GM23338 (cell line): Measurements from ENCODE around the gene CBX8. TPM values are rescaled to one million over a fixed set of nuclear protein-coding genes. Genes with fewer than 3 reads are reported as not detected.

Experiments
- ATAC-seq: fragments of 200-7000 bp; cut with Tn5 transposase; 3 replicates; pipeline ENCODE4 v1.9.1; 2020
- DNase-seq: peaks from one replicate; pipeline ENCODE4 v3.0.0-alpha.2; 2015; ENCODE audit warnings: low spot score
- H2AFZ ChIP-seq: fragments of 200-600 bp; sonication (generic); 2 replicates; pipeline ENCODE4 v1.8.0; 2016; ENCODE audit warnings: antibody characterized with exemption, mild to moderate bottlenecking, moderate library complexity
- H3F3A ChIP-seq: fragments of 200-600 bp; sonication (generic); replicated peaks from 2 replicates; pipeline ENCODE4 v1.8.0; 2017; ENCODE audit warnings: antibody characterized with exemption, mixed run types, low read depth
- H3K27ac ChIP-seq: fragments of 200-600 bp; sonication (generic); 2 replicates; pipeline ENCODE4 v1.6.1; 2016; ENCODE audit warnings: low read depth
- H3K27me3 ChIP-seq: fragments of 200-600 bp; sonication (generic); 2 replicates; pipeline ENCODE4 v1.8.0; 2016; ENCODE audit warnings: mild to moderate bottlenecking, mixed run types, moderate library complexity; ENCODE audit not compliant: insufficient read depth
- H3K36me3 ChIP-seq: fragments of 200-600 bp; sonication (generic); 2 replicates; pipeline ENCODE4 v1.8.0; 2016; ENCODE audit warnings: mild to moderate bottlenecking; ENCODE audit not compliant: insufficient read depth
- H3K4me1 ChIP-seq: fragments of 200-600 bp; sonication (generic); 2 replicates; pipeline ENCODE4 v1.8.0; 2016; ENCODE audit warnings: mild to moderate bottlenecking, moderate library complexity; ENCODE audit not compliant: insufficient read depth
- H3K4me2 ChIP-seq: fragments of 200-600 bp; sonication (generic); 2 replicates; pipeline ENCODE4 v1.7.1; 2017; ENCODE audit warnings: mixed run types
- H3K4me3 ChIP-seq: fragments of 200-600 bp; sonication (generic); 2 replicates; pipeline ENCODE4 v1.6.1; 2016; ENCODE audit warnings: mixed run types
- H3K79me2 ChIP-seq: fragments of 200-600 bp; sonication (generic); replicated peaks from 2 replicates; pipeline ENCODE4 v1.8.0; 2017; ENCODE audit warnings: mild to moderate bottlenecking; ENCODE audit not compliant: insufficient read depth
- H3K9me2 ChIP-seq: fragments of 200-600 bp; sonication (generic); 2 replicates; pipeline ENCODE4 v1.8.0; 2017; ENCODE audit not compliant: insufficient read depth
- H4K20me1 ChIP-seq: fragments of 200-600 bp; sonication (generic); replicated peaks from 2 replicates; pipeline ENCODE4 v1.8.0; 2017; ENCODE audit warnings: mild to moderate bottlenecking; ENCODE audit not compliant: insufficient read depth
- H3K27ac Mint-ChIP-seq: 2 replicates; pipeline ENCODE4 v1.8.0; 2020; ENCODE audit warnings: inconsistent platforms, mild to moderate bottlenecking, moderate library complexity, mixed read lengths
- H3K27me3 Mint-ChIP-seq: 3 replicates; pipeline ENCODE4 v1.8.0; 2022; ENCODE audit warnings: low read depth, mild to moderate bottlenecking, moderate library complexity, mixed read lengths, inconsistent platforms; ENCODE audit not compliant: insufficient read depth, poor library complexity
- H3K36me3 Mint-ChIP-seq: 3 replicates; pipeline ENCODE4 v1.8.0; 2021; ENCODE audit warnings: low read depth, mild to moderate bottlenecking, inconsistent platforms, moderate library complexity, mixed read lengths
- H3K4me1 Mint-ChIP-seq: 3 replicates; pipeline ENCODE4 v1.8.0; 2020; ENCODE audit warnings: mild to moderate bottlenecking, inconsistent platforms, mixed read lengths
- H3K4me3 Mint-ChIP-seq: 3 replicates; pipeline ENCODE4 v1.8.0; 2021; ENCODE audit warnings: moderate library complexity, mild to moderate bottlenecking, inconsistent platforms, mixed read lengths
- H3K9me3 Mint-ChIP-seq: 3 replicates; pipeline ENCODE4 v1.8.0; 2020; ENCODE audit warnings: moderate library complexity, mild to moderate bottlenecking, inconsistent platforms, mixed read lengths
- CREB1 ChIP-seq: fragments of 250-450 bp; sonication (Bioruptor Pico); IDR thresholded peaks from 2 replicates; pipeline ENCODE4 v1.5.0; 2020; ENCODE audit warnings: low read depth, mild to moderate bottlenecking, moderate library complexity
- CTCF ChIP-seq, 2 experiments: fragments of 200-600 bp in 1 of 2; sonication (generic) in 1 of 2; conservative IDR thresholded peaks; 2 replicates each; pipeline versions ENCODE4 v1.5.1 to v1.6.1; 2016 to 2017; ENCODE audit warnings: antibody characterized with exemption in 2 of 2, low read depth in 2 of 2, mild to moderate bottlenecking in 2 of 2, moderate library complexity in 1 of 2
- ETS1 ChIP-seq: IDR thresholded peaks from 2 replicates; pipeline ENCODE4 v1.6.1; 2016; ENCODE audit warnings: antibody characterized with exemption
- EZH2phosphoT487 ChIP-seq: fragments of 200-600 bp; sonication (generic); IDR thresholded peaks from one replicate; pipeline ENCODE4 v1.8.1; 2018; ENCODE audit warnings: antibody characterized with exemption; ENCODE audit not compliant: unreplicated experiment
- POLR2AphosphoS5 ChIP-seq: IDR thresholded peaks from 2 replicates; pipeline ENCODE4 v1.6.1; 2016; ENCODE audit warnings: antibody characterized with exemption, low read depth
- ZNF331 ChIP-seq: fragments of 250-450 bp; sonication (Bioruptor Pico); IDR thresholded peaks from 2 replicates; pipeline ENCODE4 v1.5.0; 2020; ENCODE audit warnings: low read depth, mild to moderate bottlenecking, moderate library complexity
- polyA plus RNA-seq: library from polyadenylated mRNA; unstranded; fragments of >200 nt; fragmentation: Nextera tagmentation; extraction: Ambion mirVana; gene quantifications from 2 replicates; pipeline ENCODE4 v1.2.1, GENCODE V29; 2016
- total RNA-seq: library from RNA; depleted of rRNA; stranded (reverse); fragments of >200 nt; shearing (Covaris generic); gene quantifications from 2 replicates; pipeline ENCODE4 v1.2.3, GENCODE V29; 2014
- TF ChIP-seq, protein P1 (sequence below): IDR thresholded peaks from one replicate; pipeline ENCODE4 v1.6.1; 2018; ENCODE audit warnings: antibody characterized with exemption; ENCODE audit not compliant: unreplicated experiment

The CBX8 gene
- total and polyA plus RNA-seq, 2 experiments from 2014 or later, result 1.0 to 1.3 TPM

GRCh38 chr17:79761894-79762589 is 34.8 kb downstream of the CBX8 start:
- no peak for DNase-seq
- no peak overlapping the region for H3K4me3 Mint-ChIP-seq
- H3K36me3 ChIP-seq, result no peaks in the 10 kb centered on the region
- H3K27ac ChIP-seq, result no peak overlapping the region
- no peaks in the 10 kb centered on the region for H3K4me1 Mint-ChIP-seq
- H4K20me1 ChIP-seq, result no peaks in the 10 kb centered on the region
- ATAC-seq, result no peak
- TF ChIP-seq POLR2AphosphoS5, result no peak
- no peak for TF ChIP-seq CREB1 (CRISPR knock-in tag)
- TF ChIP-seq, protein P1, sequence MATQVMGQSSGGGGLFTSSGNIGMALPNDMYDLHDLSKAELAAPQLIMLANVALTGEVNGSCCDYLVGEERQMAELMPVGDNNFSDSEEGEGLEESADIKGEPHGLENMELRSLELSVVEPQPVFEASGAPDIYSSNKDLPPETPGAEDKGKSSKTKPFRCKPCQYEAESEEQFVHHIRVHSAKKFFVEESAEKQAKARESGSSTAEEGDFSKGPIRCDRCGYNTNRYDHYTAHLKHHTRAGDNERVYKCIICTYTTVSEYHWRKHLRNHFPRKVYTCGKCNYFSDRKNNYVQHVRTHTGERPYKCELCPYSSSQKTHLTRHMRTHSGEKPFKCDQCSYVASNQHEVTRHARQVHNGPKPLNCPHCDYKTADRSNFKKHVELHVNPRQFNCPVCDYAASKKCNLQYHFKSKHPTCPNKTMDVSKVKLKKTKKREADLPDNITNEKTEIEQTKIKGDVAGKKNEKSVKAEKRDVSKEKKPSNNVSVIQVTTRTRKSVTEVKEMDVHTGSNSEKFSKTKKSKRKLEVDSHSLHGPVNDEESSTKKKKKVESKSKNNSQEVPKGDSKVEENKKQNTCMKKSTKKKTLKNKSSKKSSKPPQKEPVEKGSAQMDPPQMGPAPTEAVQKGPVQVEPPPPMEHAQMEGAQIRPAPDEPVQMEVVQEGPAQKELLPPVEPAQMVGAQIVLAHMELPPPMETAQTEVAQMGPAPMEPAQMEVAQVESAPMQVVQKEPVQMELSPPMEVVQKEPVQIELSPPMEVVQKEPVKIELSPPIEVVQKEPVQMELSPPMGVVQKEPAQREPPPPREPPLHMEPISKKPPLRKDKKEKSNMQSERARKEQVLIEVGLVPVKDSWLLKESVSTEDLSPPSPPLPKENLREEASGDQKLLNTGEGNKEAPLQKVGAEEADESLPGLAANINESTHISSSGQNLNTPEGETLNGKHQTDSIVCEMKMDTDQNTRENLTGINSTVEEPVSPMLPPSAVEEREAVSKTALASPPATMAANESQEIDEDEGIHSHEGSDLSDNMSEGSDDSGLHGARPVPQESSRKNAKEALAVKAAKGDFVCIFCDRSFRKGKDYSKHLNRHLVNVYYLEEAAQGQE, result no peak
- no peak for TF ChIP-seq ZNF331 (CRISPR knock-in tag)
- no peak for TF ChIP-seq ETS1
- no peak for TF ChIP-seq CTCF (conservative IDR thresholded peaks at IDR 0.05; ENCODE audit: low read depth in 2 of 2)
- no peak for TF ChIP-seq EZH2phosphoT487
- no peaks in the 10 kb centered on the region for H3K27me3 Mint-ChIP-seq
- no peak overlapping the region for H2AFZ ChIP-seq
- no peak overlapping the region for H3K4me3 ChIP-seq
- H3K79me2 ChIP-seq, result no peaks in the 10 kb centered on the region
- no peaks in the 10 kb centered on the region for H3K4me1 ChIP-seq
- H3K36me3 Mint-ChIP-seq, result no peaks in the 10 kb centered on the region
- no peaks in the 10 kb centered on the region for H3K9me2 ChIP-seq
- H3K9me3 Mint-ChIP-seq, result no peaks in the 10 kb centered on the region
- H3F3A ChIP-seq, result no peaks in the 10 kb centered on the region
- H3K4me2 ChIP-seq, result no peak overlapping the region
- no peak overlapping the region; the same call in 1 of the 2 replicates for H3K27ac Mint-ChIP-seq
- H3K27me3 ChIP-seq, result no peaks in the 10 kb centered on the region
